Pons (tissue), 1 donor: ENCODE data around the gene BCAS3.
"Not testable (repeated sequence)": the region's sequence is repeated elsewhere in the genome, so short reads cannot be mapped to it uniquely, and the experiment has no call there.

Experiments
- DNase-seq: peaks from one replicate; pipeline ENCODE4 v3.0.0-alpha.2; 2016; ENCODE audit warnings: low spot score

BCAS3 gene

GRCh38 chr17:61338000-61338798 lies 660.5 kb downstream of the BCAS3 start:
- no peak for DNase-seq

- DNase-seq = no peak
Measured at GRCh38 chr17:61338874-61339478, 661.3 kb downstream of the BCAS3 start.

GRCh38 chr17:61340431-61341209 lies 663.0 kb downstream of the BCAS3 start:
- DNase-seq = no peak

- DNase-seq = peak; percentile 13
Measured at GRCh38 chr17:61343576-61343975, 665.9 kb downstream of the BCAS3 start.

- DNase-seq = no peak
Measured at GRCh38 chr17:61345061-61345460, 667.4 kb downstream of the BCAS3 start.

- DNase-seq = no peak
Measured at GRCh38 chr17:61345825-61346666, 668.4 kb downstream of the BCAS3 start.

GRCh38 chr17:61349350-61349749 lies 671.7 kb downstream of the BCAS3 start:
- DNase-seq = no peak

GRCh38 chr17:61351745-61352407 lies 674.2 kb downstream of the BCAS3 start:
- no peak for DNase-seq

- DNase-seq = no peak
Measured at GRCh38 chr17:61352408-61352770, 674.7 kb downstream of the BCAS3 start.

- DNase-seq = no peak
Measured at GRCh38 chr17:61352781-61353491, 675.3 kb downstream of the BCAS3 start.

GRCh38 chr17:61353615-61354014 lies 676.0 kb downstream of the BCAS3 start:
- no peak for DNase-seq

- DNase-seq = no peak
Measured at GRCh38 chr17:61354895-61355874, 677.5 kb downstream of the BCAS3 start.

- DNase-seq = not testable (repeated sequence)
Measured at GRCh38 chr17:61357061-61357460, 679.4 kb downstream of the BCAS3 start.

GRCh38 chr17:61359513-61359912 lies 681.9 kb downstream of the BCAS3 start:
- DNase-seq = not testable (repeated sequence)

GRCh38 chr17:61360318-61360943 lies 682.8 kb downstream of the BCAS3 start:
- DNase-seq = no peak

GRCh38 chr17:61361084-61361483 lies 683.4 kb downstream of the BCAS3 start:
- DNase-seq = no peak

- DNase-seq = no peak
Measured at GRCh38 chr17:61362396-61362795, 684.7 kb downstream of the BCAS3 start.

GRCh38 chr17:61362852-61363600 lies 685.4 kb downstream of the BCAS3 start:
- no peak for DNase-seq
